ENCODE results near the gene HMGN1. TPM values are rescaled to one million over a fixed set of nuclear protein-coding genes. Genes with fewer than 3 reads are reported as not detected.

The HMGN1 gene
- total RNA-seq, 1 donor from 2014 or later: 409 TPM

- H3K9me3 Mint-ChIP-seq (ENCODE audit: unreplicated experiment): peaks cover 5% of the 10 kb centered on the region
- no peak for DNase-seq (ENCODE audit: low spot score)
- peaks cover 1% of the 10 kb centered on the region for H3K27me3 Mint-ChIP-seq (ENCODE audit: unreplicated experiment)
- H3K27ac Mint-ChIP-seq (ENCODE audit: unreplicated experiment): no peak overlapping the region
- peaks cover 6% of the 10 kb centered on the region for H3K36me3 Mint-ChIP-seq (ENCODE audit: low read depth, unreplicated experiment)
- no peak for TF ChIP-seq CTCF (IDR thresholded peaks at IDR 0.05; ENCODE audit: unreplicated experiment)
- no peaks in the 10 kb centered on the region for H3K4me1 Mint-ChIP-seq (ENCODE audit: unreplicated experiment)
- H3K4me3 Mint-ChIP-seq (ENCODE audit: unreplicated experiment): no peak overlapping the region
Observed at GRCh38 chr21:39367783-39368182, 18.9 kb upstream of the HMGN1 start.

GRCh38 chr21:39366563-39366962 is 17.7 kb upstream of the HMGN1 start:
- peaks cover 5% of the 10 kb centered on the region for H3K9me3 Mint-ChIP-seq (ENCODE audit: unreplicated experiment)
- TF ChIP-seq CTCF (IDR thresholded peaks at IDR 0.05; ENCODE audit: unreplicated experiment): no peak
- H3K27me3 Mint-ChIP-seq (ENCODE audit: unreplicated experiment): peaks cover 1% of the 10 kb centered on the region
- peaks cover 6% of the 10 kb centered on the region for H3K36me3 Mint-ChIP-seq (ENCODE audit: low read depth, unreplicated experiment)
- no peaks in the 10 kb centered on the region for H3K4me1 Mint-ChIP-seq (ENCODE audit: unreplicated experiment)
- no peak overlapping the region for H3K27ac Mint-ChIP-seq (ENCODE audit: unreplicated experiment)
- no peak for DNase-seq (ENCODE audit: low spot score)
- no peak overlapping the region for H3K4me3 Mint-ChIP-seq (ENCODE audit: unreplicated experiment)

GRCh38 chr21:39364949-39365348 is 16.1 kb upstream of the HMGN1 start:
- H3K4me3 Mint-ChIP-seq (ENCODE audit: unreplicated experiment): no peak overlapping the region
- no peak for DNase-seq (ENCODE audit: low spot score)
- peaks cover 1% of the 10 kb centered on the region for H3K27me3 Mint-ChIP-seq (ENCODE audit: unreplicated experiment)
- peaks cover 5% of the 10 kb centered on the region for H3K9me3 Mint-ChIP-seq (ENCODE audit: unreplicated experiment)
- H3K36me3 Mint-ChIP-seq (ENCODE audit: low read depth, unreplicated experiment): peaks cover 6% of the 10 kb centered on the region
- no peaks in the 10 kb centered on the region for H3K4me1 Mint-ChIP-seq (ENCODE audit: unreplicated experiment)
- no peak overlapping the region for H3K27ac Mint-ChIP-seq (ENCODE audit: unreplicated experiment)
- no peak for TF ChIP-seq CTCF (IDR thresholded peaks at IDR 0.05; ENCODE audit: unreplicated experiment)

- Mint-ChIP-seq H3K36me3 (ENCODE audit: low read depth, unreplicated experiment) (peaks cover 6% of the 10 kb centered on the region), H3K27ac (ENCODE audit: unreplicated experiment) (no peak overlapping the region), H3K4me1 (ENCODE audit: unreplicated experiment) (no peaks in the 10 kb centered on the region), H3K27me3 (ENCODE audit: unreplicated experiment) (peaks cover 1% of the 10 kb centered on the region), H3K9me3 (ENCODE audit: unreplicated experiment) (peaks cover 5% of the 10 kb centered on the region), H3K4me3 (ENCODE audit: unreplicated experiment) (no peak overlapping the region)
- TF ChIP-seq CTCF (IDR thresholded peaks at IDR 0.05; ENCODE audit: unreplicated experiment): no peak
- DNase-seq (ENCODE audit: low spot score): no peak
Observed at GRCh38 chr21:39363607-39364555, 15.0 kb upstream of the HMGN1 start.

GRCh38 chr21:39362733-39363132 is 13.8 kb upstream of the HMGN1 start:
- no peak overlapping the region for H3K4me3 Mint-ChIP-seq (ENCODE audit: unreplicated experiment)
- no peak for TF ChIP-seq CTCF (IDR thresholded peaks at IDR 0.05; ENCODE audit: unreplicated experiment)
- H3K4me1 Mint-ChIP-seq (ENCODE audit: unreplicated experiment): no peaks in the 10 kb centered on the region
- no peak overlapping the region for H3K27ac Mint-ChIP-seq (ENCODE audit: unreplicated experiment)
- peaks cover 1% of the 10 kb centered on the region for H3K27me3 Mint-ChIP-seq (ENCODE audit: unreplicated experiment)
- H3K9me3 Mint-ChIP-seq (ENCODE audit: unreplicated experiment): peaks cover 5% of the 10 kb centered on the region
- DNase-seq (ENCODE audit: low spot score): no peak
- H3K36me3 Mint-ChIP-seq (ENCODE audit: low read depth, unreplicated experiment): peaks cover 6% of the 10 kb centered on the region
